Stimulated activated CD8-positive, alpha-beta memory T cell treated with anti-CD3 and anti-CD28 coated beads, Interleukin-2, amount 100 ng/mL, for 48 hours (primary cell): ENCODE measurements around the gene TMEM187.

ENCODE experiments used
- DNase-seq, 2 donors: peaks; one replicate each; pipeline ENCODE4 v3.0.0-alpha.2; 2020; ENCODE audit warnings: low read depth in 2 of 2

The TMEM187 gene

DNA sequence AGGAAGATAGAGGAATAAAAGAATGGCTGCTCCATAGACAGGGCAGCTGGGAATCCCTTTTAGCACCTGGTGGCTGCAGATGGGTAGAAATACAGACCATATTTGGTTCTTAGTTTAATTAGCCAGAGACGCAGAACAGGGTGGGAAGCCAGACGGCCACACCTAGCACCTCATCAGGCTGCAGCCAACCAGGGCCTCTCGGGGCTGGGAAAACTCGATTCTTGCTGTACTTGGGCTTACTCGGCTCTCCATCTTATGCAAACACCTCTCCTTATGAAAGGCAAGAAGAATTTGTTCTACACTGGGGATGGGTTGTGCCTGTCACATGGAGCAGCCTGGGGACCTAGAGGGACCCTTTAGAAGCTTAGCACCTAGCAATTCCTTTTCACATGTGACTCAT is 27.5 kb downstream of the TMEM187 start:
- DNase-seq: no peak

DNA sequence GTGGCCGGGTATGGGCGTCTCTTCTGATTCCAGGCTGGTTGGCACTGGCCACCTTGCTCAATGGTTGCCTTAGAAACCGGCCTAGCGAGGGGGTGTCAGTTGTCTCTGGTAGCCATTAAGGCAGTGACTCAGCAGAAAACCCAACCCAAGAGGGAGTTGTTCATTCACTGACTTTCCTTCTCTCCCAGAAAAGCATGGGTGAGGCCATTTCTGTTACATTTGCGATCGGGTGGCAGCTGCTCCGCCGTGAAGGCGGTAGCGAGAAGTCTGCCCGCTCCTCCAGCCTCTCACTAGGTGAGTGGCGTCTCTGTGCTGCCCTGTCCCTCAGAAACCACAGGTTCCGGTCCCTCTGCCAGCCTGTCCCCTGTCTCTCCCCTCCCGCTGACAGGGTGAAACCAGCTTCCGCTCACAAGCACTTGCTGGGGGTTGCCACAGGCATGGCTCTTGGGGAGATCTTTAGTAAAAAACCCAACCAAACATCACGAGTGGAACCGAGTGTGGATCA is 29.7 kb downstream of the TMEM187 start:
- DNase-seq: no peak

DNA sequence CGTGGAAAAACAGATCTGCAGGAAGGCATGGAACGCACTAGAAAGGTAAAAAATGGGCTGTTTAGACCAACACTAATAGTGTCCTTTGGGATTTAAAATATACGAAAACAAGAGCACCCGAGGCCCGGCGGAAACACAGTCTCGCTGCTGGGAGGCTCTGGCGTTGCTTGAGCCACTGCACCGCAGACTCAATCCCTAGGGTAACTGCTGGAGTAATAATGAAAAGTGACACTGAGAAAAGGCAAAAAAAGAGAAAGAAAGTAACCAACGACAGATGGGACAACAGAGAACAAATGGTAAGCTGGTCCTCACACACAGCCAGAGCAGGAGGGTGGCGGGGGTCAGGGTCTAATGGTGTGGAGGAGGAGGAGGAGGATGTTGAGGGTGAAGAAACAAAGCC is 31.8 kb downstream of the TMEM187 start:
- no peak for DNase-seq

DNA sequence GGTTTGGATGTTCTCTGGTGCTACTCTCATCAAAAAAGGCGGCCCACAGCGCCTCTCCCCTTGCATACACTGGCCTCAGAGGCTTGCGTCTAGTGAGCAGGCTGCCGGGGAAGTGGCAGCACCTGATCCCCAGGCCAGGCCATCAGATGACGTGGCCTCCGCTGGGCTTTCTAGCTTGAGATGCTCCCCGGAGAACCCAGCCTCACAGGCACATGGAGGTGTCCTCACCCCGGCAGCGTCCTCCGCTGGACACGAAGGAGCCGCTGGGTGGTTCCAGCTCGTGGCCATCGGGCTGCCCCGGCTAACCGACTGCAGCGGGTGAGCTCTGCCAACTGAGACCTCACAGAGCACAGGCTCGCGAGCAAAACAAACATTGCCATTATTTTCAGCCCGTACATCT is 34.4 kb downstream of the TMEM187 start:
- no peak for DNase-seq

DNA sequence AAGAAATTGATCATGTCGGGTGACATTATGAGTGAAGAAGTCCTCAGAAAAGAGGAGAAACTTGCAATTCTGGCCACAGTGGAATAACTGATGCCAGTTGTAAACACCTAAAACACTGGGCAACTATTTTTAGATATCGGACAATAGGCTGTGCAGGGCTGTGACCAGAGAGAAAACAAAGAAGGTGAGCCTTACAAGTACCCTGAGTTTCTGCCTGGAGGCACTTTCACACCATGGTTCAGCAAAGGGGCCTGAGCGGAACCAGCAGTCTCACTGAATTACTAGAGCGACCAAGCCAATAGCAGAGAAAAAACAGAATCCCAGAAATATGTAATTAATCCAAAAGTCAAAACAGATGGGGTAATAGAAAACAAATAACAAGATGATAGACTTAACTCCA is 36.0 kb downstream of the TMEM187 start:
- DNase-seq: no peak

DNA sequence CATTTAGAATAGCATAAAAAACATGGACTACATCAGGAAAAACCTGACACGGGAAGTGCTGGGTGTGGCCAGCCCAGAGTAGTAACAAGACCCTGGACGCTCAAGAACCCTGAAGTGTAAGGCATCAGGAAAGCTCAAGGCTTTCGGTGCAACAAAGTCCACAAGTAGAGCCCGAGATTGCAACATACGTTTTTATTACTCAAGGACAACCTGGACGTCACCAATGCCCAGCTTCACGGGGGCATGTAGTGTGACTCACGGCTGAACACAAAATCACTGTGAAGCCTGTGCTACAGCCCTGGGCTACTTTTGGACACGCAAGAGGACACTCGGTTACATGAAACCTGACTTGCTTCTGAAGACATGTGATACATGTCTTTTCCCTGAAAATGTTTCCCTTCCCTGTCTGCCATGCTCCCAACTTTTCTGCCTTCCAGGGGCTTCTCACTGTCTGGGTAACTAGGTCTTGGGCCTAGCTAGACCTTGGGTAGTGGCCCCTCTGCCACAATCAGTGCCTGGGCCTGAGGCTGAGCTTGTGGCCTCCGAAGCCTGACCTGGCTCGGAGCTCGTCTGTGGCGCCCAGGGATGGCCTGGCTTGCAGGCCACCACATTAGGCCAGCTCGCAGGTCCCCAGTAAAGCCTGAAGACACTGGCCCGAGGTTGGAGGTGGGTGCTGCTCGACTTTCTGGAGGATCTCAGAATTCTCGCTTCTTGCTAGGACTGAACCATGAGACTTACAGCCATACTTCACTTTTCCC is 38.0 kb downstream of the TMEM187 start:
- DNase-seq: no peak

DNA sequence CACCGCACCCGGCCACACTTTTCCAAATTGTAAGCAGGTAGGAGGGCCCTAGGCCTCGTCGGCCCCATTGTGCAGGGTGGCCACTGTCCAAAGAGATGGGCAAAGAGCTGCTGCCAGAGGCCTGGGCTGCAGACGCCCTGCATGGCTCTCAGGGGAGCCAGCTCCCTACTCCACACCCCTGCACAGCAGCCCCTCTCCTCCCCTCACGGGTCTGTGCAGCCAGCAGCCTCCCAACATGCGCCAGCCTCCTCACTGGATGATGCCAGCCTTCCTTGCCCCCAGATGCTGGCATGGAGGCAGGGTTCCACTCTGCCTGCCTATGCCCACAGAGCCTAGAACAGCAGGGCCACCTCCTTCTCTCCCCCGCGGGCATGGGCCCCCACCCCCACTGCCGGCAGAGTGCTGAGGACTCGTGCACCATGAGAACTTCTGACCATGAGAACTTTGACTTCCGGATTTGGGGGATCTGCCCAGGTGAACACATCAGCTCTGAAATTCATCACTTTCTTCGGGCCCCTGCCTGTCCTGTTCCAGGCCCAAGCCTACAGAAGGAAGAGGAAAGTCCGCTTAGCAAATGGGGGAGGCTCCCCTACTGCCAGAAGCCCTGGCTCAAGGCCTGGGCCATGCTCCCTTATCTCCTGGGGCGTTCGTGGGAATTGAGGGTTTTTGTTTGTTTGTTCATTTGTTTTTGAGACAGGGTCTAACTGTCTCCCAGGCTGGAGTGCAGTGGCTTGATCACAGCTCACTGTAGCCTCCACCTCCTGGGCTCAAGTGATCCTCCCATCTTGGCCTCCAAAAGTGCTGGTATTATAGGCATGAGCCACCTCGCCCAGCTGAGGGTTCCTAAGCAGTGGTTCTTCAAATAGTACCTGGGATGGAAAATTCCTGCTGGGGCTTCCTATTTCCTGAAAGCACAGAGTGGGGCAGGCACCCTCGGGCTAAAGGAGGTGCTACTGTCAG is 39.1 kb downstream of the TMEM187 start:
- no peak for DNase-seq

DNA sequence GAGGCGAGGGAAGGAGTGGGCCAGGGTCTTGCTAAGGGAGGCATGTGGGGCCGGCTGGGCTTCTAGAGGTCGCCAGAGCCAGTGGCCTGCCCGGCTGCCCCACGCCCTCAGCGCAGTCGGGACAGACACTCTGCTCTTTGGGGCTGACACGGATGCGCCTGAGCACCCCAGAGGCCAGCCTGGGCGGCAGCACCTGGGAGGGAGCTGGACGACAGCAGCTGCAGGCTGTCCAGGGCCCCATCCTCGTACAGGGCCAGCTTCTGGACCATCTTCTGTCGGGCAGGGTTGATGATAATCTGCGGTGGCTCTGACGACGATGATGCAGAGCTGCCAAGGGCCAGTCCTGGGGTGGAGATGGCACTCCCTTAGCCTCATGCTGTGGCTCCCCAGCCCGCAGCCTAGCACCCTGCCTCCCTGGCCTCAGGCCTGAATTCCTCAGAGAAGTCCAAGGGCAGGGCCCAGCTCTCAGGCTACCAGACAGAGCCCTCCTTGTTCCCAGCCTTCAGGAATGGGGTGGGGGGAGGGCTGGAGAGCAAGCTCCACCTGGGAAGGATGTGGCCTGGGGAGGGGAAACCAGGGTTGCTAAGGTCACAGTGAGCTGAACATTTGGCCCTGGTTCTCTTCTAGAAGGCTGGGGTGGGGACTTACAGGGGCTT is 39.9 kb downstream of the TMEM187 start:
- no peak for DNase-seq

DNA sequence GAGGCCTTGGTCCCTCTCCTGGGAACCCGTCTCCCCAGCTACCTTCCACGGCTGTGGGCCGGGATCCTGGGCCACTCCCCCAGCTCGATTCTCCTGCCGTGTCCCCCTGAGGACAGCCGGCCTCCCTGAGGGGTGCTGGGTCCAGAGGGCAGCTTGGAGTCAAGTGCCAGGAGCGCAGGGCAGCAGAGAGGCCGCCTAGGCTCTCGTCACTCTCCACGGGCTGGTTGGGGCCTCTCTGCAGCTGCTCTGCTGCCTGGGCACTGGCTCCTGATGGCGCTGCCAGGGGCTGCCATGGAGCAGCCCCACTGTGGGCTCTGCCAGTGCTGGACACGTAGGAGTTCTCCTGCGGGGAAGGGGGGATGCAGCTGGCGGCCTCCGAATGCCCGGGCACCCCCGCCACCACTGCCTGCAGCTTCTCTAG is 40.5 kb downstream of the TMEM187 start:
- no peak for DNase-seq

DNA sequence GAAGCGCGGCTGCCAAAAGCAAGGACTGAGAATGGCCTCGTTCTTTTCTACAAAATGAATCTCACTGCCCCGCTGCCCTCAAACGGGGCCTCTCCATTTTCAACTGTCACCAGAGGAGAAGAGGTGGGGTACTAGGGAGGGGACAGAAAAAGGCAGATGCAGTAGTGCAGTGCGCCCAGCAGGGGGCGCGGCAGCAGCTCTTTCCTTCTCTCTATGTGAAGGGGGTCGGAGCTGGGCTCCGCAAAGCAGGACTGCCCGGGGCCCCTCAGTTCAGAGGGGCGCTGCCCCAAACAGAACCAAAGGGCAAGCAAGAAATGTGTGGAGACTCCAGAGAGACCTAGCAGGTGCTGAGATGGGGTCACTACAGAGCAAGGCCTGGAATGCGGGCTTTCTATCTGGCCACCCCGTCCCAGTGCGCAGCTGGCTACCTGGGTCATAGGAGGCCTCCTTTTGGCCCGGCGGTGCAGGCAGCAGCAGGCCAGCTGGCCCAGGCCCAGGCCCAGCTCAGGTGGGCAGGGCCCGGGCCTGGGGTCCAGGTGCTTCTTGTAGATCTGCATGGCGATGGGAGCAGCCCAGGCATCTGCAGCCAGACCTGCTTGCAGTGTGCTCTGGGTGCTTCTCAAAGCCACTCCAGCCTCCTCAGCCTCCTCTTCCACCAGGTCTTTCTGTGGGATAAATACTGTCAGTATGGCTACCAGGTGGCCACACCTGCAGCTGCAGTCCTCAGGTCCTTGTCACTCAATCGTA is 41.2 kb downstream of the TMEM187 start:
- DNase-seq: no peak

DNA sequence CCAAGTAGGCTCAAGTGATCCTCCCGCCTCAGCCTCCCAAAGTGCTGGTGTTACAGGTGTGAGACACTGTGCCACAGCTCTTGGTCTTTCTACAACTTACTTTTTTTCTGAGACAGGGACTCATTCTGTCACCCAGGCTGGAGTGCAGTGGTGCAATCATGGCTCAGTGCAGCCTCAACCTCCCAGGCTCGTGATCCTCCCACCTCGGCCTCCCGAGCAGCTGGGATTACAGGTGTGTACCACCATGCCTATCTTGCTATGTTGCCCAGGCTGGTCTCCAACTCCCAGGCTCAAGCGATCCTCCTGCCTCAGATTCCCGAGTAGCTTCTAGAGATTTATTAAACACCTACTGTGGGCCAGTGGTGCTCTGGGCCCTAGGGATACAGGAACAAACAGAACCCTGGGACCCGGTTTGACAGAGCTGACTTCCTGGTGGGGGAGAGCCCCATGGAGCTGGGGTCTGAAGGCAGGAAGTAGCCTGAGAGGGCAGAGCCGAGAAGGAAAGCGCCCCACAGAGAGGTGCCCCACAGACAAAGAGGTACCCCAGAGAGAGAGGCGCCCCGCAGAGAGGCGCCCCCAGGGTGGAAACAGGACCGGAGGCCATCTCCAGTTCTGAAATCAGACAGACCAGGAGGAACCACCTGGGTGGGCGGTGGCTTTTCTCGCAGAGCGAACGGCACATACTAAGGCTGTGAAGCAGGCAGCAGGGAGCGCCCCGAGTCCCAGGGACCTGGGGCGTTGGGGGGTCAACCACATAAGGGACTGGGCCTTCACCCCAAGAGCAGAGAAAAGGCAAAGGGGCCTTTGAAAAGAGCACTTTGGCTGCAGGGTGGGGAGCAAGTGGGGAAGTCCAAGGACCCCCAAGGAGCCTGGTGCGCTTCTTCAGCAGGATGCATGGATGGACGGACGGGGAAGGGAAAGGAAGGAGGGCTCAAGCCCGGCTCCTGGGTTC is 42.2 kb downstream of the TMEM187 start:
- DNase-seq: no peak

DNA sequence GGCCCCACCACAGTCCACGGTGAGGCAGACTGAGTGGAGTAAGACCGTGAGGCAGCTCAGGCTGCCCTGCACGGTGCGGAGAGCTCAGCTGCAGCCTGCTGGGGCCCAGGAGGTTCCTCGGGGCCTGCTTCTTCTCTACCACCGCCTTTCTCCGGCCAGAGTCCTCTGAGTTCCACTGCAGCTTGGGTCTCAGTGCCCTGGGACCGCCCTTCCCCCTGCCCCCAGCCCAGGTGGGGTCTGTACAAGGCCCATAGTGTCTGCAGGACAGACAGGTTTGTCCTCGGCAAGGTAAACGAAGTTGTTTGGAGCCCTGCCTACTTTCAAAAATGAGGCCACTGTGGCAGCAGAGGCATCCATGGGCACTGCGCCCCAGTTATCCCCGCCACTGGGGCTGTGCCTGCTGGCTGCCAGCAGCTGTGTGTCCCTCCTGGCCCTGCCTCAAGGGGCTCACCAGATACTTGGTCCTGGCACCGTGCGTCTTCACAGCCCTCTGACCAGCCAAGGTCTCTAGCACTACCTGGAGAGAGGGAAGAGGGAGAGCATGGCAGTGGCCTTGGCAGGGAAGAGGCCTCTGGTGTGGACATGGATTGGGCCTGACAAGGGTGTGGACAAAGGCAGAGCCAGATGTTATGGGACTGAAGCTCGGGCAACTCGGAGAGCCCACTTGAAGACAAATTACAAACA is 43.2 kb downstream of the TMEM187 start:
- no peak for DNase-seq

DNA sequence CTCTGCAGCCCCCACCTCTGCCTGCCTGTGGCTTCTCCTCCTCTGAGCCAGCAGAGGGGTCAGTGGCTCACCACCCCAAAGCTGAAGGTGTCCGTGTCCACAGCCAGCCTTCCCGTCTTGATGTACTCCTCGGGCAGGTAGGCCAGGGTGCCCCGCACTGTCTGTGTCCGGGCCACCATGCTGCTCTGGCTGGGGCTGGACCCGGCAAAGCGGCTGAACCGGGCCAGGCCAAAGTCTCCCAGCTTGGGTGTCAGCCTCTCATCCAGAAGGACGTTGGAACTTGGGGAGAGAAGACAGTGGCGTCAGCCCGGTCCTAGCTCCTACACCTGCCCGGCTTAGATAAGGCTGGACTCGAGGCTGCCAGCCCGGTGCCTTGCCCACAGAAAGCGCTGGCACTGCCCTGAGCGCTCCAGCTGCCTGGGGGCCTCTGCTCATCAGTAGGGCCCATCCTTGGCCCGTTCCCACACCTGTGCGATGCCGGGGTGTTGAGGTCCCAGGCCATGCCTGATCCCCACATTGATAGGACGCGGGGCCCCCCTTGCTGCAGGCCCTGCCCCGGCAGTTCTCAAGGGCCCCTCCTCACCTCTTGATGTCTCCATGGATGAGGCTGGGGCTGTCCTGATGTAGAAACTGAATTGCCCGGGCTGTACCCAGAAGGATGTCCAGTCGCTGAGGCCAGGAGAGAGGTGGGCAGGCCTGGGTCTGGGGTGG is 44.0 kb downstream of the TMEM187 start:
- no peak for DNase-seq

DNA sequence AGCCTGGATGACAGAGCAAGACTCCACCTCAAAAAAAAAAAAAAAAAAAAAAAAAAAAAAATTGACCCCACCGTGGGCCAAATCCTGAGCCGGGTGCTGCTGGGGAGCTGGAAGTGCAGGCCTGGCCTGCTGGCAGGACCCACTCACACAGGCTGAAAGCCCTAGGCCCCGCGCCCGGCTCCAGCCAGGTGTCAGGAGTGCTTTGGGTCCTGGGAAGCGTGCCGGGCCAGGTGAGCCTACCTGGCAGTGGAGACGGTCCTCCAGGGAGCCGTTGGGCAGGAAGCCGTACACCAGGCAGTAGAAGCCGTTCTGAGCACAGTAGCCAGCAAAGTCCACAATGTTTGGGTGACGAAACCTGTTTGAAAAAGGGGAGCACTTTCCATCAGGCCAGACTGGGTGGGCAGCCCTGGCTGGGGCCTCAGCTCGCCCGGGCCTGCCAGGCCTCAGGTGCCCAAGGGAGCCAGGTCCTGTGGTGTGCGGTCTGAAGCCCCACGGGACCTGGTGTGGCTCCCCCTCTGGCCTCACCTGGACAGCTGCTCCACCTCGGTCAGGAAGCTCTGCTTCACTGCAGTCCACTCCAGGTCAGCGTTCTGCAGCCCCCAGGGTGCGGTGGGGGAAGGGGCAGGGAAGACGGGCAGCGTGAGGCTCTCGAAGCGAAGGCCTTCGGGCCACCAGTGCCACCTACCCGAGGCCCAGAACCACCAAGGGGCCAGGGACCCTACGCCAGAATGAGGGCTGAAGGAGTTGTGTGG is 45.4 kb downstream of the TMEM187 start:
- DNase-seq: no peak

DNA sequence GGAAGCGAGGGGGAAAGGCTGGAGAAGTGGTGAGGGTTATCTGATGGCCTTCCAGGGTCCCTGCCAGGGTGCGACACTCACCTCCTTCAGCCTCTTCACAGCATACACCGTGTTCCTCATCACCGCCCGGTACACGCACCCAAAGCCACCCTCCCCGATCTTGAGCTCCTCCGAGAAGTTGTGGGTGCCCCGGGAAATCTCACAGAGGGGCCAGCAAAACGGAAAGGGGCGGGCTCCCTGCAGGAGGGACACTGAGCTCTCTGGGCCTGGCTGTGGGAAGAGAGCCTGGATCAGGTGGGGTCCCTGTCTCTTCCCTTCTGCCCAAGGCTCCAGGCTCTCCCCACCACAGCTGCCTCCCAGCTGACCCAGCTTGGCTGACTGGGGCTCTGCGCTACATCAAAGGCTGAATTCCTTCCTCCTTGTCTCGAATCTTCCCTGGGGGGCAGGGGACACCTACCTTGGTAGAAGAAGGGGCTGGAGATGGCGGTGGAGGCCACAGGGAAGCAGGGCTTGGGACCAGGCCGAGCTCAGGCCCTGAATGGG is 46.0 kb downstream of the TMEM187 start:
- no peak for DNase-seq

DNA sequence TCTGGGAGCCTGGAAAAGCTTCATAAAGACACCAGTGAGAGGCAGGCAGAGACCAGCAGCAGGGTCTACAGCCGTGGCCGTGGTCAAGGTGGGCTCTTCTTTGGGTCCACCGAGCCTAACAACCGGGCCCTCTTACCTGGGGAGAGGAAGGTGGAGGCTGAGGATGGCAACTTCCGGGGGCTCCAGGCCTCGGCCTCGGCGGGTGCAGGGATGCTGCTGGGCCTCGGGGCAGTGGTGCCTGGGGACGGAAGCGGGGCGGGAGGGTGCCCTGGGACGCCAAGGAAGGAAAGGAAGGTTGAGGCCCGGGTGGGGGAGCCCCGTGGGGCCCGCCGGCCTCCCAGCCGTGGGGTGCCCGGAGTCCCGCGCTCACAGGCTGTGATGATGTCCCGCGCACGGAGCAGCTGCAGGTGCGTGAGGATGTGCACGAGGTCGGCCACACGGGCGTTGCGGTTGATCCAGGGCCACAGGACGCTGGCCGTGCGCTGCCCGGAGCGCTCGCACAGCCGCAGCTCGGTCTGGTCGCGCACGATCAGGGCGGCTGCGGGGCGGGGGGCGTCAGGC is 46.6 kb downstream of the TMEM187 start:
- DNase-seq: no peak

DNA sequence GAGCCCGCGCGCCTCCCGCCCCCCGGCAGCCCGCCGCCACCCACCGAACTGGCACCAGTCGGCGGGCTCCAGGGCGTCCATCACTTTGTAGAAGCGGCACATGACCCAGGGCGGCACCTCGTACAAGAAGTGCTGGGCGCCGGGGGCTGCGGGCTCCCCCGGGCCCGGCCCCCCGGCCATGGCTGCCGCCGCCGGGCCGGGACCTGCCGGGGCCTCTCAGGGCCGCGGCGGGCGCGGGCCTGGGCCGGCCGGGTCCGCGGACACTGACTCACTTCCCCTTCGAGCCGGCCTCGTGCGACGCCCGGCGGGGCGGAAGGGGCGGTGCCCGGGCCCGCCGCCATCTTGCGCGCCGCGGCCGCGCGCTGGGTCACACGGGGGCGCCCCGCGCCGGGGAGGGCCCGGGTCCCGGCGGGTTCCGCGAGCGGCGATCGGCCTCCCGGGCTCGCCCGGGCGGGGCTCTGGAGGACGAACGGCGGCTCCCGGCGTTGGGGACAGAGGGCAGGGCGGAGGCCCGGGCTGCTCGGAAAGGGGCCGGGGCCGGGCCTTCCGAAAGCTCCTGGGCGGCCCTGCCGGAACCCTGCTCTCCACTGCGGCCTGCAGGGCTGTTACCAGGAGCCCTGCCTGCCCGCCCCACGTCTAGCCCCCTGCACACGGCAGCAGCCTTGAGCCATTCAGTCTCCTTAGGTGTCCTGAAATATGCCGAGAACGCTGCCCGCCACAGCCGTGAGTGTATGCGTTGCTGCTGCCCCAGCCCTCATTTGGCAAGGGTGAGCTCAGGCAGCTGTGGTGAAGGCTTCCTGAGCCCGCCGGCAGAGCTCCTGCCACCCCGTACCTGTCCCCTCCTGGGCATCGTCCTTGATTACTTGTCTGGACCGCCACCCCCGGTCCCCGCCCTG is 47.3 kb downstream of the TMEM187 start, which contains the start of gene IRAK1:
TSS of gene IRAK1 (minus strand) at position 270 of the 896 bp plus-strand sequence. CDS start at position 180, 90 bp downstream.
- DNase-seq: peak in 1 of 2 donors; percentile 32
